ENCODE data around the gene SMIM28. TPM values are rescaled to one million over a fixed set of nuclear protein-coding genes. Genes with fewer than 3 reads are reported as not detected.

SMIM28 gene
- polyA plus RNA-seq, 1 donor from 2014 or later: not detected

DNA sequence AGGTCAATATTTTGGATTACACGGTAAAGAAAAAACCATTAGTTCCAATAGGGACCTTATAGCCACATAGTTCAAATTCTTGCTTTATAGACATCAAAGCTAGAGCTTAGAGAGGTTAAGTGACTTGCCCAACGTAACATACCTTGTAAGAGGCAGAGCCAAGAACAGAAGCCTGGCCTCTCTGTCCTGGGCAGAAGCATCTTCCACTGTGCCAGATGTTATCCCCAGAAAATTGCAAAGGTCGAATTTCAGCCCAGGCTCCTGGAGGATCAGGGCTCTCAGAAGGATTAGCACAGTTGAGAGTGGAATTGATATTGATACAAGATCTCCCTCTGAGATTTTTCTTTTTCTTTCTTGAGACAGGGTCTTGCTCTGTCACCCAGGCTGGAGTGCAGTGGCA, 6.1 kb downstream of the SMIM28 start:
- no peak overlapping the region for H3K9ac ChIP-seq (ENCODE audit: low read length)
- no peak overlapping the region for H3K4me2 ChIP-seq (ENCODE audit: low read length)
- no peaks in the 10 kb centered on the region for H3K36me3 ChIP-seq (ENCODE audit: insufficient read depth, low read length)
- no peak overlapping the region for H2AFZ ChIP-seq (ENCODE audit: low read depth, low read length)
- no peaks in the 10 kb centered on the region for H3F3A ChIP-seq (ENCODE audit: insufficient read depth, low read length, poor library complexity, severe bottlenecking)
- TF ChIP-seq RAD21 (conservative IDR thresholded peaks at IDR 0.05) (no peak), SMC3 (conservative IDR thresholded peaks at IDR 0.05; ENCODE audit: poor library complexity) (no peak), MXI1 (conservative IDR thresholded peaks at IDR 0.05; ENCODE audit: poor library complexity, severe bottlenecking) (no peak), EP300 (conservative IDR thresholded peaks at IDR 0.05; ENCODE audit: poor library complexity, severe bottlenecking) (no peak), TAF1 (IDR thresholded peaks at IDR 0.05; ENCODE audit: low read depth) (no peak), EZH2 (IDR thresholded peaks at IDR 0.05; ENCODE audit: borderline replicate concordance, insufficient read depth, low read length, poor library complexity, severe bottlenecking) (no peak), POLR2AphosphoS5 (IDR thresholded peaks at IDR 0.05) (no peak)
- TF ChIP-seq, protein P1, sequence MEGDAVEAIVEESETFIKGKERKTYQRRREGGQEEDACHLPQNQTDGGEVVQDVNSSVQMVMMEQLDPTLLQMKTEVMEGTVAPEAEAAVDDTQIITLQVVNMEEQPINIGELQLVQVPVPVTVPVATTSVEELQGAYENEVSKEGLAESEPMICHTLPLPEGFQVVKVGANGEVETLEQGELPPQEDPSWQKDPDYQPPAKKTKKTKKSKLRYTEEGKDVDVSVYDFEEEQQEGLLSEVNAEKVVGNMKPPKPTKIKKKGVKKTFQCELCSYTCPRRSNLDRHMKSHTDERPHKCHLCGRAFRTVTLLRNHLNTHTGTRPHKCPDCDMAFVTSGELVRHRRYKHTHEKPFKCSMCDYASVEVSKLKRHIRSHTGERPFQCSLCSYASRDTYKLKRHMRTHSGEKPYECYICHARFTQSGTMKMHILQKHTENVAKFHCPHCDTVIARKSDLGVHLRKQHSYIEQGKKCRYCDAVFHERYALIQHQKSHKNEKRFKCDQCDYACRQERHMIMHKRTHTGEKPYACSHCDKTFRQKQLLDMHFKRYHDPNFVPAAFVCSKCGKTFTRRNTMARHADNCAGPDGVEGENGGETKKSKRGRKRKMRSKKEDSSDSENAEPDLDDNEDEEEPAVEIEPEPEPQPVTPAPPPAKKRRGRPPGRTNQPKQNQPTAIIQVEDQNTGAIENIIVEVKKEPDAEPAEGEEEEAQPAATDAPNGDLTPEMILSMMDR (IDR thresholded peaks at IDR 0.05; ENCODE audit: poor library complexity, severe bottlenecking): no peak
- TF ChIP-seq, protein P2, sequence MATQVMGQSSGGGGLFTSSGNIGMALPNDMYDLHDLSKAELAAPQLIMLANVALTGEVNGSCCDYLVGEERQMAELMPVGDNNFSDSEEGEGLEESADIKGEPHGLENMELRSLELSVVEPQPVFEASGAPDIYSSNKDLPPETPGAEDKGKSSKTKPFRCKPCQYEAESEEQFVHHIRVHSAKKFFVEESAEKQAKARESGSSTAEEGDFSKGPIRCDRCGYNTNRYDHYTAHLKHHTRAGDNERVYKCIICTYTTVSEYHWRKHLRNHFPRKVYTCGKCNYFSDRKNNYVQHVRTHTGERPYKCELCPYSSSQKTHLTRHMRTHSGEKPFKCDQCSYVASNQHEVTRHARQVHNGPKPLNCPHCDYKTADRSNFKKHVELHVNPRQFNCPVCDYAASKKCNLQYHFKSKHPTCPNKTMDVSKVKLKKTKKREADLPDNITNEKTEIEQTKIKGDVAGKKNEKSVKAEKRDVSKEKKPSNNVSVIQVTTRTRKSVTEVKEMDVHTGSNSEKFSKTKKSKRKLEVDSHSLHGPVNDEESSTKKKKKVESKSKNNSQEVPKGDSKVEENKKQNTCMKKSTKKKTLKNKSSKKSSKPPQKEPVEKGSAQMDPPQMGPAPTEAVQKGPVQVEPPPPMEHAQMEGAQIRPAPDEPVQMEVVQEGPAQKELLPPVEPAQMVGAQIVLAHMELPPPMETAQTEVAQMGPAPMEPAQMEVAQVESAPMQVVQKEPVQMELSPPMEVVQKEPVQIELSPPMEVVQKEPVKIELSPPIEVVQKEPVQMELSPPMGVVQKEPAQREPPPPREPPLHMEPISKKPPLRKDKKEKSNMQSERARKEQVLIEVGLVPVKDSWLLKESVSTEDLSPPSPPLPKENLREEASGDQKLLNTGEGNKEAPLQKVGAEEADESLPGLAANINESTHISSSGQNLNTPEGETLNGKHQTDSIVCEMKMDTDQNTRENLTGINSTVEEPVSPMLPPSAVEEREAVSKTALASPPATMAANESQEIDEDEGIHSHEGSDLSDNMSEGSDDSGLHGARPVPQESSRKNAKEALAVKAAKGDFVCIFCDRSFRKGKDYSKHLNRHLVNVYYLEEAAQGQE (IDR thresholded peaks at IDR 0.05; ENCODE audit: borderline replicate concordance): no peak
- H3K79me2 ChIP-seq (replicated peaks; ENCODE audit: insufficient read depth, low read length): no peaks in the 10 kb centered on the region
- no peaks in the 10 kb centered on the region for H4K20me1 ChIP-seq (ENCODE audit: insufficient read depth)
- no peak overlapping the region for H3K27ac ChIP-seq (ENCODE audit: low read length)
- H3K4me3 ChIP-seq (ENCODE audit: low read length): no peak overlapping the region
- H3K9me3 ChIP-seq (ENCODE audit: low read length): no peaks in the 10 kb centered on the region
- no peaks in the 10 kb centered on the region for H3K27me3 ChIP-seq (ENCODE audit: insufficient read depth, low read depth, low read length)
- H3K9me2 ChIP-seq (ENCODE audit: insufficient read depth, low read length): no peaks in the 10 kb centered on the region

DNA sequence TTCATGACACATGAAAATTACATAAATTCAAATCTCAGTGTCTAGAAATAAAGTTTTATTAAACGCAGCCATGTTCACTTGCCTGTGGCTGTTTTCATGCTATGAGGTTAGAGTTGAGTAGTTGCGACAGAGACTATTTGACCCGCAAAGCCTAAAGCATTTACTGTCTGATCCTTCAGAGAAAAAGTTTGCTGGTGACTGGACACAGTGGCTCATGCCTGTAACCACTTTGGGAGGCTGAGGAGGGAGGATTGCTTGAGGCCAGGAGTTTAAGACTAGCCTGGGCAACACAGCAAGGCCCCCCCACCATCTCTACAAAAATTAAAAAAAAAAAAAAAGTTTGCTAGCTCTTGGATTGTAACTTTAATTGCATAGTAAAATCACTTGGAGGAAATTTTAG, 9.2 kb downstream of the SMIM28 start:
- TF ChIP-seq SMC3 (conservative IDR thresholded peaks at IDR 0.05; ENCODE audit: poor library complexity): no peak
- TF ChIP-seq, protein P2 (IDR thresholded peaks at IDR 0.05; ENCODE audit: borderline replicate concordance): no peak
- TF ChIP-seq, protein P1 (IDR thresholded peaks at IDR 0.05; ENCODE audit: poor library complexity, severe bottlenecking): no peak
- TF ChIP-seq EP300 (conservative IDR thresholded peaks at IDR 0.05; ENCODE audit: poor library complexity, severe bottlenecking): no peak
- Histone ChIP-seq H3K4me3 (ENCODE audit: low read length) (no peak overlapping the region), H3K36me3 (ENCODE audit: insufficient read depth, low read length) (no peaks in the 10 kb centered on the region), H3K4me2 (ENCODE audit: low read length) (no peak overlapping the region), H3K9me3 (ENCODE audit: low read length) (no peaks in the 10 kb centered on the region), H3K9me2 (ENCODE audit: insufficient read depth, low read length) (no peaks in the 10 kb centered on the region), H3K27me3 (ENCODE audit: insufficient read depth, low read depth, low read length) (no peaks in the 10 kb centered on the region), H3K27ac (ENCODE audit: low read length) (no peak overlapping the region), H4K20me1 (ENCODE audit: insufficient read depth) (no peaks in the 10 kb centered on the region), H2AFZ (ENCODE audit: low read depth, low read length) (no peak overlapping the region), H3K79me2 (replicated peaks; ENCODE audit: insufficient read depth, low read length) (no peaks in the 10 kb centered on the region), H3K9ac (ENCODE audit: low read length) (no peak overlapping the region), H3F3A (ENCODE audit: insufficient read depth, low read length, poor library complexity, severe bottlenecking) (no peaks in the 10 kb centered on the region)
